HG03558 (cell line): ENCODE measurements around the gene ATP13A4.

Experiments
- ATAC-seq: cut with Tn5 transposase; IDR thresholded peaks from one replicate; pipeline ENCODE4 v1.9.1; 2021; ENCODE audit warnings: moderate number of reproducible peaks; ENCODE audit not compliant: unreplicated experiment; ENCODE audit errors: extremely low read depth

Gene ATP13A4, protein sequence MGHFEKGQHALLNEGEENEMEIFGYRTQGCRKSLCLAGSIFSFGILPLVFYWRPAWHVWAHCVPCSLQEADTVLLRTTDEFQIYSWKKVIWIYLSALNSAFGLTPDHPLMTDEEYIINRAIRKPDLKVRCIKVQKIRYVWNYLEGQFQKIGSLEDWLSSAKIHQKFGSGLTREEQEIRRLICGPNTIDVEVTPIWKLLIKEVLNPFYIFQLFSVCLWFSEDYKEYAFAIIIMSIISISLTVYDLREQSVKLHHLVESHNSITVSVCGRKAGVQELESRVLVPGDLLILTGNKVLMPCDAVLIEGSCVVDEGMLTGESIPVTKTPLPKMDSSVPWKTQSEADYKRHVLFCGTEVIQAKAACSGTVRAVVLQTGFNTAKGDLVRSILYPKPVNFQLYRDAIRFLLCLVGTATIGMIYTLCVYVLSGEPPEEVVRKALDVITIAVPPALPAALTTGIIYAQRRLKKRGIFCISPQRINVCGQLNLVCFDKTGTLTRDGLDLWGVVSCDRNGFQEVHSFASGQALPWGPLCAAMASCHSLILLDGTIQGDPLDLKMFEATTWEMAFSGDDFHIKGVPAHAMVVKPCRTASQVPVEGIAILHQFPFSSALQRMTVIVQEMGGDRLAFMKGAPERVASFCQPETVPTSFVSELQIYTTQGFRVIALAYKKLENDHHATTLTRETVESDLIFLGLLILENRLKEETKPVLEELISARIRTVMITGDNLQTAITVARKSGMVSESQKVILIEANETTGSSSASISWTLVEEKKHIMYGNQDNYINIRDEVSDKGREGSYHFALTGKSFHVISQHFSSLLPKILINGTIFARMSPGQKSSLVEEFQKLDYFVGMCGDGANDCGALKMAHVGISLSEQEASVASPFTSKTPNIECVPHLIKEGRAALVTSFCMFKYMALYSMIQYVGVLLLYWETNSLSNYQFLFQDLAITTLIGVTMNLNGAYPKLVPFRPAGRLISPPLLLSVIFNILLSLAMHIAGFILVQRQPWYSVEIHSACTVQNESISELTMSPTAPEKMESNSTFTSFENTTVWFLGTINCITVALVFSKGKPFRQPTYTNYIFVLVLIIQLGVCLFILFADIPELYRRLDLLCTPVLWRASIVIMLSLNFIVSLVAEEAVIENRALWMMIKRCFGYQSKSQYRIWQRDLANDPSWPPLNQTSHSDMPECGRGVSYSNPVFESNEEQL

DNA sequence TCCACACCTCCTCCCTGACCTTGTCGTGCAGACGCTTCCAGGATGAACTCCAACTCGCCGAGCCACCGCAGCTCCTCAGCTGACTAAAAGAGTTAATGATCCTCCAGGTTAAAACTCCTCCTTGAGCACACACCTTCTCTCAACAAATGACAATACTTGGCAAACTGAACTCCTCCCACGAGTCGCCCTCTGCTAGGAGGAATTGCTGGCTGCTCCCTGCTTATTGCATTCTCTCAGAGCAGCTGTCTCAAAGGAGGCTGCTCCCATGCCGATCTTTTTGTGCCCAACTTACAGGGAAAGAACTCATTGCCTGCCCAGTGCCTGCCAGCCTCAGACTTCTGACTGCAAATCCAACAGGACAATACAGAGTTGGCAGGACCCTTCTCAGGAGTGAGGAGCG is at the start of gene ATP13A4:
TSS of gene ATP13A4 (minus strand) at position 85 of the 400 bp plus-strand sequence. CDS start 96 bp downstream, outside the sequence.
- no peak for ATAC-seq

DNA sequence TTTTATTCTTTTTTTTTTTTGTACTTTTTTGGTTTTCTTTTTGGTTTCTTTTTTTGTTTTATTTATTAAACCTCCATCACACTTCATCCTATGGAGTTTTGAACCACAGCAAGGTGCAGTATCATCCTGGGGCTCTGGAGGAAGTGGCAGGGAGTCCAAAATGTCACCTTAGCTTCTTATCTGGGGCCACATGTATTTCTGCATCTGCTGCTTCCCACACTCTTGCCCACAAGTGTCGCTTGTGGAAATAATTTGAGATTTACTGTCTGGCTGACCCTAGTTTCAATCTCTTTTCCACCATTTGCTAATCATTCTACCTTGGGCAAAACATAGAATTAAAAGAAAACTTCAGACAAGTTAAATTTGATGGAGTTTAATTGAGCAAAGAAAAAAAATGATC is 44.7 kb upstream of the ATP13A4 start:
- no peak for ATAC-seq

DNA sequence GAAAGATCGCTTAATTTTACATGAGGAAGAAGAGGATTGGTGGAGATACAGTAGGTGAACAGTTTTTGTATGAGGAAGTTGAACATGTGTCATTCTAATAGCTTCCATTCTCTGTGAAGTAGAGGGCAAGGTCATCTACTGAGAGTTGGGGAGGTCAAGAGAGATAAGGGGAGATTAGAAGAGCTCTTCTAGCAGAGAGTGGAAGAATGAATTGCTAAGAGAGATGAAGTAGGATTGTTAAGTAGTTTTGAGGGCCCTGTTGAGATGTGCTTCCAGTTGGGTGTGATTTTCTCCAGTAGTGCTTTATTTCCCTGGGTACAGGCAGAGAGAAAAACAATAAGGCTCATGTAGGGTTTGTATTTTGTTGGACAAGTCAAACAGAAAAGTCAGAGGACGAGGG is 43.5 kb upstream of the ATP13A4 start:
- ATAC-seq = no peak

DNA sequence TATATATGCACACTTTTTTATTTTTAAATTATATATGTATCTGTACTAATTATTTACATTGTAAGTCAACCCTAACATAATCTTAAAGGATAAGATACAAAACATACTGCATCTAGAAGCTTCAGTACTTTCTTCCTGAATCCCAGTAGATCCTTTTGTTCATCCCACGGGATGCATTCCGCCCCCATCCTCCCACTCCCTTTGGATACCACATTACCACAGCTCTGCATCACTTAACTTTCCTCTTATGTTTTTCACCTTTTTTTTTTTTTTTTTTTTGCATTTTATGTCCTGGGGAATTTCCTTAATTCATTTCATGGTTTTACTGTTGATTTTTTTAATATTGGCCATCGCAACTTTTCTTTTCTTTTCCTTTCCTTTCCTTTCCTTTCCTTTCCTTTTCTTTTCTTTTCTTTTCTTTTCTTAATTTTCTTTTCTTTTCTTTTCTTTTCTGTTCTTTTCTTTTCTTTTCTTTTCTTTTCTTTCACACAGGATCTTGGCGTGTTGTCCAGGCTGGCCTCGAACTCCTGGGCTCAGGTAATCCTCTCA is 41.3 kb upstream of the ATP13A4 start:
- no peak for ATAC-seq

DNA sequence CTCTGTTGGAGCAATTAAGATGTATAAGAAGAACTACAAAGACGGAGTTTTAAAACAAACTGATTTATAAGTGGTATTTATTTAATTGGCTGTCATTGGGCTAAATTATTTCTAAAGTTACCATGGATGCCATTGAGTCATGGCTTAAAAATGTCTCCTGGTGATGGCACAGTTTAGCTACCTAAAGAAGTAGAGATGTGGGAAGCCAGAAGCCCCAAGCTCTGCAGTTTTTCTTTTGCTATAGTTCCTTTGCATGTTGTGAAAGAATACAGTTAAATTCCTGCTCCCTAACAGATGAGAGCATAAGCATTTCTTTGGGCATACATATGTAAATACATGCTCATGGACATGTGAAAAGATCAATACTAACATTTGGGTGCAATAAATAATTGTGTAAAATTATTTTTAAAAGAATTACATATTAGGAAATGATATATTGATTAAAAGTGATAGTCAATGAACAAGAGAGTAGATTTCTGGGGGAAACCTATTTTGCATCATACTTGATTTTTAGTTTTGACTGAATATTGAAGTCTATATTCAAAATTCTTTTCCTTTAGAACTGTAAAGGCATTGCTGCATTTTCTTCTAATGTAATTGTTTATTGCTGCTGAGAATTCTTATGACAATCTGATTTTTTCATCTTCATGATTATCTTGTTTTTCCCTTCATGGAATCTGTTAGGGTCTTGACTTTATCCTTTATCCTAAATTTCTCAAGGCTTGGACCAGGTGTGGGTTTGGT is 40.4 kb upstream of the ATP13A4 start:
- ATAC-seq = no peak

DNA sequence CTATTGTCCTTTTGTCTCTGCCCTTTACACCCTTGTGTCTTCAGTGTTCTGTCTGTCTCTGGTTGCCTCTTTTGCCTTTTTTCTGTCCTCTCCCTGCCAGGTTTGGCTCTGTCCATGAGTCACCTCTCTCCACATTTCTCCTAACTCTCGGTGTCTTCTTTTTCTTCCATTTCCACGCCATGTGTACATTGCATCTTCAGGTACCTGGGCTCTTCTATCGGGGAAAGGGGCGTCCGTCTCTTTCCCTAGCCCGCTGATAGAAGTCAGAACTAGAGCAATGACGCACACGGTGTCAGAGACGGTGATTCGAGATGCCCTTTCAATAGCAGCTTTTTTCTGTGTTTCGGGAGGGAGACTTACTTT is 39.0 kb upstream of the ATP13A4 start:
- ATAC-seq = no peak

DNA sequence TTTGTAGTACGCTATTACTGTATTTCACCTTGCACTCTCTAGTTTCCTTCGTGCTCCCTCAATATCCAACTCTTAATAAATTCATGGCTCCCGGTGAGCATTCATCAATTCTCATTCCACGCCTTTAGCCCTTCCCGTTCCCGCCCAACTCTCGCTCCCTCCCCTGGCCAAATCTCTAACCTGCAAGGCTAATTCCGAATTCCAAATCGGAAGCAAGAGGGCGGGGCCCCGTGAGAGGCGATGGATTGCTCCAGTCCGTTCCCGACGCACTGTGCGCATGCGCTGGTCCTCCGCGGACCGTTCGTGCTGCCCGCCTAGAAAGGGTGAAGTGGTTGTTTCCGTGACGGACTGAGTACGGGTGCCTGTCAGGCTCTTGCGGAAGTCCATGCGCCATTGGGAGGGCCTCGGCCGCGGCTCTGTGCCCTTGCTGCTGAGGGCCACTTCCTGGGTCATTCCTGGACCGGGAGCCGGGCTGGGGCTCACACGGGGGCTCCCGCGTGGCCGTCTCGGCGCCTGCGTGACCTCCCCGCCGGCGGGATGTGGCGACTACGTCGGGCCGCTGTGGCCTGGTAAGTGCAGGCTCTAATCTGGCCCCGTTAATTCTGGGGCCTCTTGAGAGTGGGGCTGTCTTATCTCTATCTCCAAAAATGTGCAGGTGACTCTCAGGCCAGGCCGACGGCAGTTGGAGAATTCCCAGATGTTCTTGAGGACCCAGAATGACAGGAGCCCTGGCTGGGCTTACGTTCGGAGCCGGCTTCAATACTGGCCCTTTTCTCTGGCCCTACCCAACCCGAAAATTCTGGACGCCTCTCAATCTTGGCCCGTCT is 38.4 kb upstream of the ATP13A4 start, which contains the start of gene OPA1:
TSS of gene OPA1 (plus strand) at position 368 of the 827 bp plus-strand sequence. CDS start at position 538, 170 bp downstream.
- peak; percentile 99 for ATAC-seq

DNA sequence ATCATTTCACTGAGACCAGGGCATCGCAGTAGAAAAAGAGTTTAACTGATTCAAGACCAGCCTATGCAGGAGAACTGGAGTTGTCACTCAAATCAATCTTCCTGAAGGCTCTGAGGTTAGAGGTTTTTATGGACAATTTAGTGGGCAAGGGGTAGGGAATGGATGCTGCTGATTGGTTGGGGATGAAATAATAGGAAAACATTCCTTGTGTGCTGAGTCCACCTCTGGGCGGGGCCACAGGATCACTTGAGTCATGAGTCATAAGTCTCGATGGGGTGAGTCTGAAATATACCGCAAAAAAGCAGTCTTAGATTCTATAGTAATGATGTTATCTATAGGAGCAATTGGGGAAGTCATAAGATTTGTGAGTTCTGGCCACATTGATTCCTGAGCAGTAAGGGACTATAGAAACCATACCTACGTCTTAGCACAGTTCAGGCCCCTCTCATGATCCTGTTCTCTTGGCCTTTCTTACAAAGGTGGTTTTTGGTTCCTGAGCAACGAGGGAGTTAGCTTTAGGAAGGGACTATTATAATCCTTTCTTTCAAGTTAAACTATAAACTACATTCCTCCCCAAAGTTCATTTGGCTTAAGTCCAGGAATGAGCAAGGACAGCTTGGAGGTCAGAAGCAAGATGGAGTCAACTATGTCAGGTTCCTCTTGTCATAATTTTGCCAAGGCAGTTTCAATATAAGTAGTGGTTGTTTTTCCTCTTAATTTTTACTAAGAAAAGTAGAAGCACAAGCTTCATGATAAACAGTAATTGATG is 35.6 kb upstream of the ATP13A4 start:
- no peak for ATAC-seq

DNA sequence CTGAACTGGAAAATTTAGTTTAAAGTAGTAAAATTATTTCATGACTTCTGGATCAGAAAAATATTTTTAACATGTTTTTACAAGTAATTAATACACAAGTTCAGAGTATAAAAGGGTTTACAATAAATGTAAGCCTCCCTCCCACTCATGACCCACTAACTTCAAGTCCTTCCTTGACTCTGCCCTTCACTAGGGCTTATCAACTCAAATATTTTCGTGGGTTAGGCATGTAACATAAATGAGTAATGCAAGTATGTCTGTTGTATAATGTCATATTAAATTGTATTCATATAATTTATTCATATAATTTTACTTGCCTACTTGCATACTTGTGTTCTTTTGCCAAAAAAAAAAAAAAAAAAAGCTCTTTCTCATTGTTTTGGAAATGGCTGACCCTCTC is 34.9 kb upstream of the ATP13A4 start:
- ATAC-seq = no peak

DNA sequence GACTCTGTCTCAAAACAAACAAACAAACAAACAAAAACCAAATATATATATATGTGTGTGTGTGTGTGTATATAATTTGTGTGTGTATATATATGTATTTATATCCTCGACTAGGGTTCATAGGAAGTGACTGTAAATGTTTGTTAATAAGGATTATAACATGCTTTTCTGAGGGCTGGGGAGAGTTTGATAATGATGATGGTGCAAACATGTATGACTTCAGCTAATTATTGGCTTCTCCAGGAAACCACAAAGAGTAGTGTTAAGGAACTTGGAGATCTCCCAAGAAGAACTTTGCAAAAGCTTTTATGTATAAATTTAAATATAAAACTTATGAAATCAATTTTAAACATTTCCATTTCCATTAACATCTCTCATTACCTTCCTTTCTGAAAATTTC is 34.4 kb upstream of the ATP13A4 start:
- ATAC-seq = no peak

DNA sequence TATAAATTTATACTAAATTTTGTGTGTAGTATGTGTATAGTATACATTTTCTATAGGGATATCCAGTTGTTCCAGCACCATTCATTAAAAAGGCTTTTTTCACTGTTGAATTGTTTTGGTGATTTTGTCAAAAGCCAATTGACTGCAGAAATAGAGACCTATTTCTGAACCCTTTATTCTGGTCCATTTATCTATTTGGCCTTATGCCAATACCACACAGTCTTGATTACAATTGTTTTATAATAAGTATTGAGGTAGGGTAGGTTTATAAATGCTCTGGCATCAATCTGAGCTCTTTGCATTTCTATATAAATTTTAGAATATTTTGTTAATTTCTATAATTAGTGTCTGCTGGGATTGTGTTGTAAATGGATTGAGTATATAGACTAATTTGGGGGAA is 31.8 kb upstream of the ATP13A4 start:
- no peak for ATAC-seq

DNA sequence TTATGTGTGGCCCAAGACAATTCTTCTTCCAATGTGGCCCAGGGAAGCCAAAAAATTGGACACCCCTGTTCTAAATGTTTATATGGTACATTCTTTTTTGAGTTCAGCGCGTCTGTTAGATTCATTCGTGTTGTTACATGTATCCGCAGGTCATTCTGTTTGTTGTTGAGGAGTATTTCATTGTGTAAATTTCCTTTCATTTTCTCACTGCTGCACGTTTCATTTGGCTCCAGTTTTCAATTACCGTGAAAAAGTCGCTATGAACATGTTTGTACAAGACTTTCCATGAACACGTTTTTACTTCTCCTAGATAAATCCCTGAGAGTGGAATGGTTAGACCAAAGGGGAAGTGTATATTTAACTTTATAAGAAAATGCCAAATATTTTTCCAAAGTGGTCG is 30.8 kb upstream of the ATP13A4 start:
- no peak for ATAC-seq

DNA sequence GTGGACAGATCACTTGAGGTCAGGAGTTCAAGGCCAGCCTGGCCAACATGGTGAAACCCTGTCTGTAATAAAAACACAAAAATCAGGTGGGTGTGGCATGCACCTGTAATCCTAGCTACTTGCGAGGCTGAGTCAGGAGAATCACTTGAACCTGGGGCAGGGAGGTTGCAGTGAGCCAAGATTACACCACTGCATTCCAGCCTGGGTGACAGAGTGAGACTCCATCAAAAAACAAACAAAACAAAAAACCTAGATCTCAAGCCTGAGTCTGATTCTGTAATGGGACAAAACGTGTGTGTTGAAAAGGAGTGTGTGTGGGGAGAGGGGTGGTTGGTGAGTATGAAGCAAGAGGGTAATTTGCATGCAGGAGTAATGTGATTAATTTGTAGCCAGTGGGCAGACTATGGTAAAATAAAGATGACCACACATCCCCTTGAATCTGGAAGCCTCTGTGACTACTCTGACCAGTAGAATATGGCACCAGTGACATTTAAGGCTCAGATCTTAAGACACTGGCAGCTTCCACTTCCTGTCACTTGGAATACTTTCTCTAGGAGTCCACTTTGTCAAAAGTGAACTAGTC is 19.9 kb upstream of the ATP13A4 start:
- ATAC-seq = no peak

DNA sequence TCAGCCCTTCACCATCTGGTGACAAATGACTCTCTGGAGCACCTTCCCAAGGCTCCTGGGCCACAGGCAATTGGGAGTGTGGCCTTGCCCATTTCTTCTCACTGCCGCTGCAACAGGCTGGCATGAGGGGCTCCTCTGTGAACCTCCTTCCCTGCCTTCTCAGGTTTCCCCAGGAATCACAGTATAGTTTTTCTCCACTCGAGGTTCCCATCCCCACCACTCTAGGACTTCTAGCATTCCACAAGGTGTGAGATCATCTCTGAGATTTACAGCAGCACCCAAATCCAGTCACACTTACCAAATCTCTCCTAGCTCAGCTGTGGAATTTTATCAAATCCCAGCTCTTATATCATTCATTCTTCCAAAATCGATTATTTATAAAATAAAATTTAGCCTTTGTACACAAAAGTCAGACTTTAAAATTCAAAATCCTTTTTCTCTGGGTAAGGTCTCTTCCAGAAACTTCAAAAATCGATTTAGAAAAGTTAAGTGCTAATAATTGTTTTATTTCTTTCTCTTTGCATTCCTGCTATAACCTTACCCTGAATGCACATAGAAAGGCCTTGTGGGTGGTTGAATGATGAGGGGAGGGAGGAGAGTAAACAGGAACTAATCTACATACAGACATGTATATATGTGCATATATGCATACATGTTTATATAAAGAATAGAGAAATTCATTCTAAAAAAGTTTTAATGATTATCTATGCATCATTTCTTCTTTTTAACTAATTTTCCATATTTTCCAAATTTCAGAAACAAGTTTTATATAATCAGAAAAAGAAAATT is 18.9 kb upstream of the ATP13A4 start:
- ATAC-seq = no peak

DNA sequence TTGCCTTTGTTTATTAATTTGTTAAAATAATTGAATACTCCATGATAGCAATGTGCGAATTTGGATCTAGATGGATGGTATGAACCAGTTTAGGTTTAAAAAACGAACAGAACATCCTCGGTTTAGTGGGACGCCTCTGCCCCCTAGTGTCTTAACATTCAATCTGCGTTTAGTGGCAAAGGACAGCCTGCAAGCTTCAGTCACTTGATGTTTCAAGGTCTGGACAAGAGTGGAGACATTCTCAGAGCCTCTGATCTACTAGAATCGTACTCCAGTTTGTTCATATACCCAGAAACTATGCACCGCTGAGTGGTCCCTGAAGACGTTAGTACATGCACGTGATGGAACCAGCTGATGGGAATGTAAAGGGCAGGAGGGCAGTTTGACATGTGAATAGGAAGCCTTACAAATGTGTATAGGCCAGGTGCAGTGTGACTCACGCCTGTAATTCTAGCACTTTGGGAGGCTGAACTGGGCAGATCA is 17.8 kb upstream of the ATP13A4 start:
- ATAC-seq = peak; percentile 74

DNA sequence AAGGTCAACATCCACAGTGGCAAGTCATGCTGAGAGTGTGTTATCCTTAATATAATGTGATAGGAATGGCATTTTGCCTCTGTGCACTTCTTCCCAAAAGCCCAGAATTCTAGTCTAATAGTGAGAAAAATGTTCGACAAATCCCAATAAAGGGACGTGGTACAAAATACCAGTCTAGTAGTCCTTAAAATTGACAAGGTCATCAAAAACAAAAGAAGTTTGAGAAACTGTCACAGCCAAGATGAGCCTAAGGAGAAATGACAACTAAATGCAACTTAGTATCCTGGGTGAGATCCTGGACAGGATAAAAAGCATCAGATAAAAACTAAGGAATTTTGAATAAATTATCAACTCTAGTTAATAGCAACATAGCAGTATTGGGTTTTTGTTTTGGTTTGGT is 14.4 kb upstream of the ATP13A4 start:
- ATAC-seq = no peak

DNA sequence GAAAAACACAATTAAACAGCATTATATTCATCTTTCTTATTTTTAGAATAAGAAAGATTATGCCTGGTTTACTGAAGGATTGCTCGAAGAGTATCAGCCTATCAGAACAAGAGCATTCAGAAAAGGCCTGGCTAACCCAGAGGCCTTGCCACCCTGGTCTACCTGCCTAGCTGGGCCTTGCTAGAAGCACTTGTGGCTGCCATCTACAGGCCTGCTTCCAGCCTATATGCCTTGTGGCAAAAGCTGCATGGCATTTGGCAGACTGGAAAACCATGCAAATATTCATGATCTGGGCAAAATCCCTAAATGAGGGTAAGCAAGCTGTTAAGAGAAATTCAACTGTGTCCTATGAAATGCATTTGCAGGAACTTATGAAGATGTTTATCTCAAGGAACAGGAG is 9.3 kb upstream of the ATP13A4 start:
- ATAC-seq = no peak
